HepG2 (cell line): ENCODE results near the gene WDR27. TPM values are rescaled to one million over a fixed set of nuclear protein-coding genes. Genes with fewer than 3 reads are reported as not detected.

ENCODE experiments used
- ATAC-seq: fragments of 200-7000 bp; cut with Tn5 transposase; 3 replicates; pipeline ENCODE4 v1.9.1; 2020; ENCODE audit warnings: mild to moderate bottlenecking, moderate library complexity
- BruUV-seq: library from RNA; stranded (reverse); fragments of 400-500 nt; replicated peaks from 2 replicates; lab custom pipeline; 2021; lab: Mats Ljungman, UMichigan
- CTCF ChIA-PET: fragments of 300-600 bp; formaldehyde crosslinking; extraction: SDS; loops from one replicate; lab custom pipeline; 2021; ENCODE audit warnings: low total read pairs, inconsistent platforms, low intra/inter-chr PET ratio; lab: Yijun Ruan, JAX
- POLR2A ChIA-PET: fragments of 350-600 bp; sonication (Branson Sonifier 250); formaldehyde crosslinking; loops from one replicate; lab custom pipeline; 2020; ENCODE audit warnings: antibody characterized with exemption, inconsistent platforms; lab: Yijun Ruan, JAX
- DNase-seq: peaks from one replicate; pipeline ENCODE4 v3.0.0-alpha.2; 2015; ENCODE audit warnings: low spot score
- FAIRE-seq: peaks from 3 replicates; lab custom pipeline; 2011; peaks lifted over from hg19 to GRCh38; lab: Jason Lieb, UNC
- H2AFZ ChIP-seq: one replicate; pipeline ENCODE4 v1.6.1; 2011; ENCODE audit warnings: low read length, inconsistent platforms
- H3K27ac ChIP-seq: fragments of 300-600 bp; 3 replicates; pipeline ENCODE4 v1.8.0; 2011; ENCODE audit warnings: mixed run types, mild to moderate bottlenecking, mixed read lengths, low read length, inconsistent platforms; ENCODE audit not compliant: insufficient read depth; ENCODE audit errors: extremely low read length
- H3K27me3 ChIP-seq, 2 experiments: fragments of 200-600 bp in 1 of 2; 2 replicates in 1 of 2; 3 replicates in 1 of 2; pipeline versions ENCODE4 v1.6.0 to v1.8.0; 2011; ENCODE audit warnings: low read length in 2 of 2, mild to moderate bottlenecking in 2 of 2, moderate library complexity in 2 of 2, inconsistent platforms in 1 of 2; ENCODE audit not compliant: insufficient read depth in 2 of 2, control insufficient read depth in 1 of 2
- H3K36me3 ChIP-seq, 2 experiments: fragments of 200-600 bp in 1 of 2; replicated peaks in 1 of 2; 2 replicates in 1 of 2; 3 replicates in 1 of 2; pipeline versions ENCODE4 v1.5.1 to v1.8.0; 2011; ENCODE audit warnings: low read length in 2 of 2, inconsistent platforms in 1 of 2; ENCODE audit not compliant: insufficient read depth in 2 of 2, control insufficient read depth in 1 of 2
- H3K4me1 ChIP-seq: 2 replicates; pipeline ENCODE4 v1.5.1; 2012; ENCODE audit warnings: low read length, inconsistent platforms; ENCODE audit not compliant: insufficient read depth
- H3K4me2 ChIP-seq: 2 replicates; pipeline ENCODE4 v1.6.0; 2011; ENCODE audit warnings: low read depth, low read length, inconsistent platforms
- H3K4me3 ChIP-seq, 3 experiments: fragments of 200-600 bp in 1 of 3; sonication (generic), shearing (Covaris generic) in 1 of 3; replicated peaks in 1 of 3; 2 replicates each; pipeline ENCODE4 v1.5.1; 2011 to 2016; ENCODE audit warnings: low read length in 3 of 3, inconsistent platforms in 2 of 3, low read depth in 2 of 3, mild to moderate bottlenecking in 2 of 3, control low read depth in 1 of 3, mixed read lengths in 1 of 3; ENCODE audit not compliant: insufficient read depth in 1 of 3
- H3K79me2 ChIP-seq: one replicate; pipeline ENCODE4 v1.6.1; 2011; ENCODE audit warnings: low read length, inconsistent platforms; ENCODE audit not compliant: insufficient read depth
- H3K9ac ChIP-seq: 2 replicates; pipeline ENCODE4 v1.6.0; 2011; ENCODE audit warnings: mild to moderate bottlenecking, low read depth, low read length, inconsistent platforms; ENCODE audit not compliant: insufficient read depth
- H3K9me3 ChIP-seq: 2 replicates; pipeline ENCODE4 v1.5.1; 2012; ENCODE audit warnings: mild to moderate bottlenecking, low read length
- H4K20me1 ChIP-seq: 2 replicates; pipeline ENCODE4 v1.6.0; 2011; ENCODE audit warnings: inconsistent platforms, mild to moderate bottlenecking, low read length, moderate library complexity; ENCODE audit not compliant: insufficient read depth
- E2F2 ChIP-seq: sonication (generic); formaldehyde crosslinking; IDR thresholded peaks from 2 replicates; pipeline ENCODE4 v1.4.0; 2020; ENCODE audit warnings: missing genetic modification reagents, borderline replicate concordance
- HIC2 ChIP-seq: sonication (generic); formaldehyde crosslinking; IDR thresholded peaks from 2 replicates; pipeline ENCODE4 v1.9.0; 2022; ENCODE audit warnings: low read depth, missing genetic modification reagents
- HMG20A ChIP-seq: IDR thresholded peaks from 2 replicates; pipeline ENCODE4 v1.6.1; 2016; ENCODE audit warnings: borderline replicate concordance
- KIAA2018 ChIP-seq: sonication (generic); formaldehyde crosslinking; IDR thresholded peaks from 2 replicates; pipeline ENCODE4 v1.5.0; 2020; ENCODE audit warnings: mild to moderate bottlenecking, missing genetic modification reagents, borderline replicate concordance
- MAZ ChIP-seq, 2 experiments: sonication (generic) in 1 of 2; formaldehyde crosslinking in 1 of 2; IDR thresholded peaks; 2 replicates each; pipeline versions ENCODE4 v1.5.0 to v1.6.1; 2012 to 2020; ENCODE audit warnings: low read depth in 2 of 2, mild to moderate bottlenecking in 2 of 2, borderline replicate concordance in 1 of 2, improper control_type of control experiment in 1 of 2, low read length in 1 of 2, missing genetic modification reagents in 1 of 2, moderate library complexity in 1 of 2
- SOX6 ChIP-seq, 2 experiments: fragments of 450-650 bp in 1 of 2; sonication (generic) in 1 of 2; formaldehyde crosslinking in 1 of 2; IDR thresholded peaks; 2 replicates each; pipeline versions ENCODE4 v1.4.0 to v1.6.1; 2017 to 2020; ENCODE audit warnings: antibody characterized with exemption in 1 of 2, mild to moderate bottlenecking in 1 of 2, missing genetic modification reagents in 1 of 2
- ZBTB38 ChIP-seq: sonication (generic); formaldehyde crosslinking; IDR thresholded peaks from 2 replicates; pipeline ENCODE4 v1.5.1; 2020; ENCODE audit warnings: mild to moderate bottlenecking, missing genetic modification reagents
- ZNF101 ChIP-seq: sonication (generic); formaldehyde crosslinking; IDR thresholded peaks from 2 replicates; pipeline ENCODE4 v1.4.0; 2020; ENCODE audit warnings: mild to moderate bottlenecking, low read depth, missing genetic modification reagents, borderline replicate concordance
- ZNF12 ChIP-seq: sonication (generic); formaldehyde crosslinking; IDR thresholded peaks from 2 replicates; pipeline ENCODE4 v1.5.0; 2020; ENCODE audit warnings: missing genetic modification reagents
- ZNF432 ChIP-seq: sonication (generic); formaldehyde crosslinking; IDR thresholded peaks from 2 replicates; pipeline ENCODE4 v1.5.0; 2020; ENCODE audit warnings: missing genetic modification reagents, mild to moderate bottlenecking, borderline replicate concordance
- WGBS: methylation state at CpG from one replicate; pipeline ENCODE4 v1.1.6; 2017; ENCODE audit warnings: low lambda C conversion rate; 5-methylcytosine and 5-hydroxymethylcytosine counted together
- in situ Hi-C: cut with HindIII; loops from 2 replicates; pipeline ENCODE4 v1.10.0; 2017; ENCODE audit warnings: low pct_unique_long_range_greater_than_20kb; ENCODE audit not compliant: extremely low pct_ligation_motif_present
- intact Hi-C: fragments of 100-400 bp; cut with micrococcal nuclease; formaldehyde crosslinking; loops from one replicate; pipeline ENCODE4 v1.10.0; 2022; ENCODE audit not compliant: unreplicated experiment
- polyA plus RNA-seq, 8 experiments: library from polyadenylated mRNA; depleted of rRNA in 3 of 8; stranded (reverse) in 7 of 8; unstranded in 1 of 8; fragments of >200 nt; fragmentation: Illumina TruSeq in 4 of 8; extraction: Trizol in 4 of 8; gene quantifications; 2 replicates each; pipeline versions ENCODE4 v1.2.1 to v1.2.3, GENCODE V29; 2011 to 2016; ENCODE audit warnings: low read depth in 4 of 8, missing spikeins in 1 of 8, mixed read lengths in 1 of 8; ENCODE audit not compliant: insufficient read depth in 1 of 8
- total RNA-seq, 5 experiments: library from RNA; depleted of rRNA; stranded (reverse); fragments of >200 nt; fragmentation: Illumina TruSeq; extraction: Trizol; gene quantifications; 2 replicates each; pipeline ENCODE4 v1.2.3, GENCODE V29; 2016; ENCODE audit warnings: low read depth in 1 of 5
- TF ChIP-seq, protein P1 (sequence below): sonication (generic); formaldehyde crosslinking; IDR thresholded peaks from 2 replicates; pipeline ENCODE4 v1.4.0; 2020; ENCODE audit warnings: missing genetic modification reagents; ENCODE audit errors: not compliant biosample characterization

The WDR27 gene
- total and polyA plus RNA-seq, 2 of the 13 experiments (the other 11 are each of a cell fraction or from before 2014, with no cell fraction given): 34.1 to 80.3 TPM

- TF ChIP-seq SOX6 (IDR thresholded peaks at IDR 0.05): no peak
- no peak for TF ChIP-seq SOX6 (CRISPR knock-in tag; IDR thresholded peaks at IDR 0.05)
- no peak for TF ChIP-seq ZNF101
- no peak for TF ChIP-seq HIC2 (CRISPR knock-in tag)
- TF ChIP-seq ZBTB38 (CRISPR knock-in tag): no peak
- no peak for TF ChIP-seq MAZ (IDR thresholded peaks at IDR 0.05; ENCODE audit: borderline replicate concordance, low read depth, low read length)
- no peak for TF ChIP-seq MAZ (CRISPR knock-in tag; IDR thresholded peaks at IDR 0.05; ENCODE audit: low read depth)
- no peak for TF ChIP-seq HMG20A
- TF ChIP-seq ZNF432: no peak
- no peak for TF ChIP-seq E2F2 (CRISPR knock-in tag)
These were observed 143.5 kb downstream of the WDR27 start (continued) for GRCh38 chr6:169558378-169558773.

DNA sequence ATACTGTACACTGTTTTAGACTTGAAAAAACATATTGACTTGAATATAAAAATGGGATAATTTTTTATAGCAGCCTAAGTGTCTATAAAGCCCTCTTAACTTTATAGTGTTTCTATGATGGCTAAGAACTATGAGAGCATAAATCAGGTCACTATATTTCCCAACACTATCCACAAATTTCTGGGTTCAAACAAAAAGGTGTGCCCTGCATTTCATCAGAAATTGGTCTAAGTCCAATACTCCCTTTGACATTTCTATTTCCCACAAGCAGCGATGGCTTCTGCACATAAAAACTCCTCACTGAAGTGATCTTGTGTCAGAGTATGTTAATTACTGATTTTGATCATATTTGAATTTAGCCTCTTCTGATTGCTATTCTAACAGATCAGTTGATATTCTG is 143.9 kb downstream of the WDR27 start:
- Histone ChIP-seq H3K27ac (no peak overlapping the region), H3K79me2 (no peaks in the 10 kb centered on the region), H3K4me3 (no peak overlapping the region), H3K4me1 (no peaks in the 10 kb centered on the region), H3K4me2 (no peak overlapping the region), H4K20me1 (no peaks in the 10 kb centered on the region), H3K36me3 (peaks cover 2 to 19% of the 10 kb centered on the region in 2 experiments; a peak in 4 of 5 replicates), H3K9me3 (no peaks in the 10 kb centered on the region), H3K9ac (no peak overlapping the region), H3K27me3 (no peaks in the 10 kb centered on the region), H2AFZ (no peak overlapping the region)
- no peak for FAIRE-seq
- no peak for DNase-seq
- 94% methylated on average over 1 of the region's 1 CpG for WGBS
- in situ Hi-C loops (no loop called here), intact Hi-C loops (no loop called here)
- ChIA-PET POLR2A (no interaction called here), CTCF (no interaction called here)
- no peak for ATAC-seq
- BruUV-seq: no TSS peak
- TF ChIP-seq KIAA2018 (CRISPR knock-in tag) (no peak), ZNF12 (CRISPR knock-in tag) (no peak)
- TF ChIP-seq, protein P1, sequence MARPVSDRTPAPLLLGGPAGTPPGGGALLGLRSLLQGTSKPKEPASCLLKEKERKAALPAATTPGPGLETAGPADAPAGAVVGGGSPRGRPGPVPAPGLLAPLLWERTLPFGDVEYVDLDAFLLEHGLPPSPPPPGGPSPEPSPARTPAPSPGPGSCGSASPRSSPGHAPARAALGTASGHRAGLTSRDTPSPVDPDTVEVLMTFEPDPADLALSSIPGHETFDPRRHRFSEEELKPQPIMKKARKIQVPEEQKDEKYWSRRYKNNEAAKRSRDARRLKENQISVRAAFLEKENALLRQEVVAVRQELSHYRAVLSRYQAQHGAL (CRISPR knock-in tag): no peak
